Raji (cell line): ENCODE data around the gene KHSRP.

ENCODE experiments used
- POLR2A ChIP-seq: IDR thresholded peaks from 2 replicates; pipeline ENCODE4 v1.6.1; 2011; ENCODE audit warnings: low read depth, low read length, control low read depth; ENCODE audit not compliant: insufficient read depth

The KHSRP gene

DNA sequence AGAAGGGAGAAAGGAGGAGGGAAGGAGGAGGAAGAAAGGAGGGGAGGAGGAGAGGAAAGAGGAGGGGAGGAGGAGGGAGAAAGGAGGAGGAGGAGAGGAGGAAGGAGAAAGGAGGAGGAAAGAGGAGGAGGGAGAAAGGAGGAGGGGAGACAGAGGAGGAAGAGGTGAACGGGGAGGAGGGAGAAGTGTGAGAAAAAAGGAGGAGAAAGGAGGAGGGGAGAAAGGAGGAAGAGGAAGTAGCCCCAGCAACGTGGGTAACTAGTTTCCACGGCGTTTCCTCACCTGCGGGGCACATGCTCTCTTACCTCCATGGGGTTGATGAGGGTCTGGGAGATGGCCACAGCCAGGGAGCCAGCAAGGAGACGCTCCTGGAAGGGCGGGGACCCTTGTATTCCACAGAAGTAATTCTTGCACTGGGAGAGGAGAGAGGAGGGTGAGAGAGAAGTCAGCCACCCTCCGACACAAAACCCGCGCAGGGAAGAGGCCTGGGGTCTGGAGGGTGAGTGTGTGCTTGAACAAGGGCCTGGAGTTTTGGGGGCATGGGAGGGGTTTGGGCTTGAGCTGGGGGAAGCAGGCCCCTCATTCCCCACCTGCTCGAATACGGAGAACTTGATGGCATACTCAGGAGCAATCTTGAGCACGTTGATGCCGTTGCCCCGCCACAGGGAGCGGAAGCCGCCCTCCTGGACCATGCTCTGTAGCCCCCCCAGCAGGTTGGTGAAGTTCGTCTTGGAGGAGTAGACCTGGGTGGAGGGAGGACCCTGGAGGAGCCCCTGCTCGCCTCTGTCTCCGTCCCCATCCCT lies 5.0 kb upstream of the KHSRP start:
- no peak for TF ChIP-seq POLR2A

DNA sequence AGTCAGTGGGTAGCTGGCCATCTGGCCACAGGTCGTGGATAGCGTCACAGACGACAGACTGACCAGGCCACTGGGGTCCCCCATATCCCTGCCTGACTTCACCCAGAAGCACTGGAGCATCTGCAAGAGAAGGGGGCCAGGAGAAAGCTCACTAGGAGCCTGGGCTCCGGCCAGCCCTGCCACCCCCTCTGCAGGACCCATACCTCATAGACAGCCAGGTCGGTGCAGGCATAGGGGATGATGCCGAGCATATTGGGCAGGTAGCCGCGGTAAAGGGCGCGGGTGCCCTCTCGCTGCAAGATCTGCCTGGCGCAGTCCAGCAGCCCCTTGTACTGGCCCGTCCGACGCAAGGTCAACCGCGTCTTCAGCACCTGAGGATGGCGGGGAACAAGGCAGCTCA lies 2.5 kb upstream of the KHSRP start:
- no peak for TF ChIP-seq POLR2A

DNA sequence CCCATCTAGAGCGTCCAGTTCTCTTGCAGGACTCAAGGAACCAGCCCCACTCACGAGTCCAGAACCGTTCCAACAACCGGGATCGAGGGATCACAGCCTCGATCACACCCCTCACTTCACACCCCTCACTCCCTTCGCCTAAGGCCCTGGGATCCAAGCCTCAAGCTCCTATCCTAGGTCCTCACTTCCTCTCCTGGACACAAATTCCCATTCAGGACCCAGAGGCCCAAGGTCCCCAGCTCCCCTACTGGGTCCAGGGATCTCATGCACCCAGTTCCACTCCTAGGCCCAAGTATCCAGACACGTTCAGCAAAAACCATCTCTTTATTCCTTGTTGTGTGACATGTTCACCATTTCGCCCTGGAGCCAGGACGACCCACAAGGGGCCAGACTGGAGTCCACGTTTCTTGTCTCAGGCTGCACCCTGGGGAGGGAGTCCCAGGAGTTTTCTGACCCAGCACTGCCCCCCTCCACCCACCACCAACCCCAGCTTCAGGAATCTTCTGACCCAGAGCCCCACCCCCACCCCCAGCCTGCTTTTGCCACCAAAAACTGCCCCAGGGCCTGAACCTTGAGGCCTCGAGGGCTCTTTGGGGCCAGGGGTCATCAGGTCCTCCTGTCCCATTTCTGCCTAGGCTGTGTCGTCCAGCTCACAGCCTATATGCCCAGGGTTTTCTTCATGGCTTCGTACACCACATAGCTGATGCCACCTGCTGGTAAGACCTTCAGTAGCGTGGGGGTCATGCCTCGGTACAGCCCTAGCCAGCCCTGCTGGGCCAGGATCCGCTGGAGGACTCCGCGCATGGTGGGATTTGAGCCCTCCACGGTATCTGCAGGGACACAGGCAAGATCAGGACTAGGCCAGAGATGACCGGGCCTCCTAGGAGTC lies 1.4 kb upstream of the KHSRP start:
- TF ChIP-seq POLR2A = no peak

DNA sequence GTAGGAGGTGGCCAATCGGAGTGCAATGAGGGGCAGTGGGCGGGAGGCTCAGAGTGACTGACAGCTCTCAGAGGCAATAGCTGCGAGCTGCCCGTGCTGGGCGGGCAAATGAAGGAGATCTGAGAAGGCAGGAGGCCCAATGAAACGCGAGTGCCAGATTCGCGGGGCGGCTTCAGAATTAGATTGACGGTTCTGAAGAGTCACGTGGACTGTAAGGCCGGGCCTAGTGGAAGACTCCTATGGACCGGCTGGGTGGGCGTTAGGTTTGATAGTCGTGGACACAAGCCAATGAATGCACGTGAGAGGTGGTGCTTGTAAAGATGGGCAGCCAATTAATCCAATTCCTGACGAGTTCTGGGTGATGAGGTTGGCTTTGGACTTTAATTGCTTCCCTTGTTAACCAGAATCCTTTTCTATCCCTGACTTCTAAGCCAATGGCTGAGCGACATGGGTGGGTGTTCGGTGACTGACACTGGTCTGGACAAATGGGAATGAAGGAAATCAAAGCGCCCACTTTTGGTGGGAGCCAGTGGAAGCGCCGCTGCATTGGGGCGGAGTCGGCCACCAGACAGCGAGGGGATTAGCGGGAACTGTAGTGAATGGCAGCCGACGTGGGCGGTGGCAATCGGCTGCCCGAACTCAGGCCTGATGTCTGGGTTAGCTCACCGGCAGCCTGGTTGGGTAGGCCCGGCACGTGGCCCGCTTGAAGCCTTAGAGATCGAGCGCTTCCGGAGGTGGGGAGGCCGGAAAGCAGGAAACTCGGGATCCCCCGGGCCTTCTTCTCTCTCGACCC lies 524 bp upstream of the KHSRP start:
- TF ChIP-seq POLR2A = peak; percentile 68

DNA sequence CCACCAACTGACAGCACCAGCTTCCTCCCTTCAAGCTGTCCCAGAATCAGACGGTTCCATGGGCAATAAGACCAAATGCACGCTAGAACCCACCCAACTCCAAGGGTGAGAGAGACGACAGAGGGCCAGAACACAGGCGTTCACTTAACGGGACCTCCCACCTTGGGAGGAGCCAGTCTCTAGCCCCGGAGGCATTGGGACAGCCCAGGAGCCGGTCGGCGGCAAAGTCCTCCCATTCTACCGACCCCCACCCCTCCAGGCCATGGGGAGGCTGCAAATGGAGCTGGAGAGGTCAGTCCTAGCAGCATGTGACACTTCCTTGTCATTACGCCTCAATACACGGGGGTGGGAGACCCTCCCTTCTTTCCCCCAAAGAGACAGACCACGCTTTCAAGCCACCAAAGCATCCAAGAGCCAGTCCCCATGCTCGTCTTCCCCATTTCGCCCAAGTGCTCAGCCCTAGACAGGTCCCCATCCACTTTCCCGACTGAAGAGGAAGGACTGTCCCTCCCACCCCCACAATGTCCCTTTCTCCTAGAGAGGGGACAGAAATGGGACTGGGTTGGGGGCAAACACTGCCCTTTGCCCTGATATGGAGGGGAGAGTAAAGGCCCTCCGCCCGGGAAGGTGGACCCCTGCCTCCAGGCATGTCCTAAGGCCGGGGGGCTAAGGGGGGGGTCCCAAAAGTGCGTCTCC lies 964 bp downstream of the KHSRP start:
- no peak for TF ChIP-seq POLR2A

DNA sequence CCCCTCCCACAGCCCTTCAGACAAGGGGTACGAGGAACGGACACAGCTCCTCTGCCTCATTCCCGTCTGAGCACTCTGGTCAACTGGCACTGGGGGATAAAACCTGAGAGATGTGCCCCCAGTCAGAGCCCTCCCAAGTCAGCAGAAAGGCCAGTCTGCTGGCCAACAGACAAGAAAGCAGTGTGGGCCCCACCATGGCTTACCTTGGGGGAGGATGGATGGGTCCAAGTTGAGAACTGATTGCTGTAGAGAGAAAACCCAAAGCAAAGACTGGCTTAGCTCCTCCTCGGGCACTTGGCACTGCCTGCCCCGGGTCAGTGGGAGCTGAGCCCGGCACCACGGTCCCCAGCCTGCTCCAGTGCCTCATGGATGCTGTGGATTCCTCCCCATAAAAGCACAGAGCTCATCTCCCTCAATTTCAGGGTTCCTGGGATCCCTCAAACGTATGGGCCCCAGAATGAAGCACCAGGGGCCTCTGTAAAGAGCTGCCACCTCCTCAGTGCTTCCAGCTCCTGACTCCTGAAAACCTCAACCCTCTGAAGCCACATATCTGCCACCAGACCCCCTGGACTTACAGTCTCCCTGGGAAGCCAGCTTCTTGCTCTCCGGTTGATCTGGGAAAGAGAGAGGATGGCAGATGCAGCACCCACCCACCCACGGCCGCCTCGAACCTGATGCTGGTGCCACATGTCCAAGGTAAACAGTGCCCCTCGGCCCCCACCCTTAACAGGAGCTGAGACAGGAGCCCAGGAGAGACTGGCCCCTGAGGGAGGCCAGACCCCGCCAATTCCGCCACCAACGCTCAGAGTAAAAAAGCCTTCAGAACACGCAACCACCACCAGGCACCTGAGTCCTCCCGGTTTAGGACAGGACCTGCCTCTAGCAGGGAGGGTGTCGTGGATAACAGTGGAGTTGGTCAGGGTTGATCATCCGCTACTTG lies 3.3 kb downstream of the KHSRP start:
- no peak for TF ChIP-seq POLR2A

DNA sequence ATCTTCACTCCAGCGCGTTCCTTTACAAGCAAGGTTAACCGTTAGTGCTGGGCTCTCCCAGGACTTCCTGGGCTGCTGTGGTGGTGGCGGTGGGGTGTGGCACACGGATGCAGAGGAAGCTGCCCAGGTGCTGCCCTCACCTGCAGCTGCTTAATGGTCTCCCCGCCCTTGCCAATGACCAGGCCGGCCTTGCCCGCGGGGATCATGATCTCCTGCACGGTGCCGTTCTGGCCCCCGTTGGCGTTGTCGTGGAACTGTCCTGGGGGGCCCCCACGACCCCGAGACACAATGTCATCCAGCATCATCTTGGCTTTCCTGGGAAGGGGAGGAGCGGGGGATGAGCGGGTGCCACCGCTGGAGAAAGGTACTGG lies 6.1 kb downstream of the KHSRP start:
- no peak for TF ChIP-seq POLR2A

DNA sequence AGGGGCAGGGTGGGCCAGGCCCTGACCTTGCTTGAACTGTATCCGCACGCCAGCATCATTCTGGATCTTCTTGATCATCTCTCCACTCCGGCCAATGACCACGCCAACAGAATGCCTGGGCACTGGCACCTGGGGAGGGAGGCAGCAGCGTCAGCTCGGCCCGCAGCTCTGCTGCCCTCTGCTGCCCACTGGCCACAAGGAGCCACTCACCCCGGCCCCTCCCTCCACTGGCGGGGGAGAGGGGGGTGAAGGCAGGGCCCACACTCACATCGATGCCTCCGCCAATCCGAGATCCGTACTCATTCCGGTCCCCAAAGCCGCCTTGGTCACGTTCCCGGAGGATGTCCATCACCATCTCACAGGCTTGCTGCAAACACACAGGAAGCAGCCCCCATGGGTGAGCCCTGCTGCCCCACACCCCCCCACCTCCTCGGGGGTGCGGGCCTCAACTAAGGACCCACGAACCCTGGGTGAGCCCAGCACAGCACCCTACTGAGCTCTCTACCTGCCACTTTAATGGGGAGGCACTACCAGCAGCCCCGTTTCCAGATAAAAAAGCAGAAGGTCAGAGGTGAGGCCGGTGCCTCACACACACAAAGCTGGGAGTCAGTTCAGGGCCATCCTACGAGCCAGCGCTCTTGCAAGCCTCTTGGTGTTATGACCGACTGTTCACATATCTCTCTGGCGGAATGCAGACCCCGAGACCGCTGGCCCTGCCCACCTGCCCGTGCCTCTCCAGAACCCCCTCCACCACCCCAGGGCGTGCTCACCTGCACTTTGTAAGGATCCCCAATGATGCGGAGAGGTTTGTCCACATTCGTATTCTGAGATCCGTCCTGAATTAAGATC lies 6.7 kb downstream of the KHSRP start:
- TF ChIP-seq POLR2A = no peak

DNA sequence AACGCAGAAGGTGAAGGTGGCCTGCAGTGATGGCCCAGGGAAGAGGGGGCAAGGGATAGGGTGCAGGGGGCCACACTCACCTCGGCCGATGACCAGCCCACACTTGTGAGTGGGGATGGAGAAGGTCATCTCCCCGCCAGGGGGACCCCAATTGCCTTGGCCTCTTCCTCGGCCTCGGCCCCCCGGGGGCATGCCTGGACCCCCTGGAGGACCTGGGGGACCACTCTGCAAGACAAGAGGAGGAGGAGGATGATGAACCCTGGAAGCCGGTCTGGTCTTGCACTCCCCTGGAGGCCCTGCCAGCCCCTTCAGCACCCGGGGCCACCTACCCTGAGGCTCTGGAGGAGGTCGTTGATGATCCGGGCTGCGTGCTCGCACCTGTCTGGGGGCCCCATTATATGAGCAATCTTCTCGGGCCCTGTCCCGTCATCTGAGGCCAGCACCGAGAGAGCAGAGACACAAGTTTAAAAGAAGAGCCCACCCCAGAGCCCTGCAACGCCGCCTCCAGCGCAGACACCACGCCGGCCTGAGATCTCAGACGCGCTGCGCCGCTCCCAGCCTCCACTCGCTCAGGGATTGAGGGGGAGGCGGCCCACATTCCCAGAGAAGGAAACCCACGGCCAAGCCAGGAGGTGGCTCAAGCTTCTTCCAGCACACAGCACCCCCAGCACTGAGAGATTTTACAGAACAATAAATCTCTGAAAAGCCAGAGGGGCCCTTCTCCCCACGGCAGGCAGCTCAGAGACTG lies 7.8 kb downstream of the KHSRP start:
- TF ChIP-seq POLR2A = no peak

DNA sequence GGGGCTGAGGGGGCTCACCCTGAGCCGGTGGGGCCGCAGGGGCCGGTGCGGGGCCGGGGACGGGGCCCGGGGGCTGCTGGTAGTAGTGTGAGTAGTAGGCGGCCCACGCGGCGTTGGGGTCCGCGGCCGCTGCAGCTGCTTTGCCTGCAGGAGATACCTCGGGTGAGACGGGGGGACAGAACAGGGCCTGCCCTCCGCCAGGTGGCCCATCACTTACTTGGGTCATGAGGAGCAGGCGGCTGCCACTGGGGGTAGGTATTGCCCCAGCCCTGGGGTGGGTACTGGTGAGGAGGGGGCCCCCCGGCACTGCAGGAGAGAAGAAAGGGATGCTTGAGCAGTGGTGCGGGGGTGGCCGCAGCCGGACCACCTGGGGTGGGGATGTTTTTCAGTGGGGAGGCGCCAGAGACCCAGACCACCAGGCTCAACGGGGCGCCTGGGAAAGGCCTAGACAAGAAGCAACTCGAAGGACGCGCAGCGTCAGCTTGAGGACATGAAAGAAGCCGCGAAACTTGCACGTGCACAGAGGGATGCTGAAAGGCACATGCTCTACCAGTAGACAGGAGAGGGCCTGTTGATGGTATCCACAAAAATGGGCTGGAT lies 8.9 kb downstream of the KHSRP start:
- no peak for TF ChIP-seq POLR2A

DNA sequence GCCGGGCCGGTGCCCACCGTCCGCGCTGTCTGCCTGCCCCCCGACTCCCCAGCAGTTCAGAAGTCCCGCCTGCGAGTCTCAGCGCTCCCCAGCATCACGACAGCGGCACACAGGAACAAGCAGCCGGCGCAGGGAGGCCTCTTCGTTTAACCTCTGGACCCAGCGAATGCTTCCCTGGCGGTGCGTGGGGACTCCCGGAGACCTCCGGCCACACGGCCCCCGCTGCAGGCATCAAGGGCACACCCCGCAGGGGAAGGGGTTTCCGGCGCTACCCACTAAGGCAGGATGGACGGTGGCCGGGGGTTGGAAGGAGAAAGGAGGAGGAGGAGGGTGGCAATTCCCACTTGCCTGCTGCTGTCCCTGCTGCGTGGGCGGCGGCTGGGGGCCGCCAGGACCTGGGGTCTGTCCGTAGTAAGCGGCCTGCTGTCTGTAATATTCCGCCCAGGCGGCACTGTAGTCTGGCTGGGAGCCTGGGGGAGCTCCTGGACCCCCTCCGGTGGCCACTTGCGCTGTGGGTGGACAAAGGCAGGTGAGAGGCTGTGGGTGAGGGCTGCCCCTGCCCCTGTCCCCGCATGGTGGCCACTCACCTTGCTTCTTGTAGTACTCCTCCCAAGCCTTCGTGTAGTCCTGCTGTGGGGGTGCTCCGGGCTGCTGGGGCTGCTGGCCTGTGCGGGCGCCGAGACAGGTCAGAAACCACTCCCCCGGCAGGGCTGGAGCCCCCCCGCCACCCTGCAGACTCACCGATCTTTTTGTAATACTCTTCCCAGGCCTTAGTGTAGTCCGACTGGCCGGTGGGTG lies 9.6 kb downstream of the KHSRP start:
- TF ChIP-seq POLR2A = no peak
